Type B pancreatic cell (in vitro differentiated cells): Measurements from ENCODE around the gene MOSPD3. TPM values are rescaled to one million over a fixed set of nuclear protein-coding genes. Genes with fewer than 3 reads are reported as not detected.

ENCODE experiments used
- DNase-seq: peaks from one replicate; pipeline ENCODE4 v3.0.0; 2021; ENCODE audit warnings: mixed read lengths; ENCODE audit not compliant: unreplicated experiment; ENCODE audit errors: extremely low spot score
- H3K27ac Mint-ChIP-seq: 2 replicates; pipeline ENCODE4 v1.8.0; 2021; ENCODE audit warnings: mild to moderate bottlenecking, mixed read lengths
- H3K27me3 Mint-ChIP-seq: 2 replicates; pipeline ENCODE4 v1.8.0; 2021; ENCODE audit warnings: mixed read lengths
- H3K36me3 Mint-ChIP-seq: 2 replicates; pipeline ENCODE4 v1.8.0; 2021; ENCODE audit warnings: mixed read lengths
- H3K4me1 Mint-ChIP-seq: one replicate; pipeline ENCODE4 v1.8.0; 2021; ENCODE audit warnings: mixed read lengths; ENCODE audit not compliant: unreplicated experiment
- H3K4me3 Mint-ChIP-seq: 2 replicates; pipeline ENCODE4 v1.8.0; 2021; ENCODE audit warnings: mild to moderate bottlenecking, mixed read lengths
- H3K9me3 Mint-ChIP-seq: 2 replicates; pipeline ENCODE4 v1.8.0; 2021; ENCODE audit warnings: mixed read lengths
- CTCF ChIP-seq: fragments of 200-600 bp; sonication (generic); conservative IDR thresholded peaks from 2 replicates; pipeline ENCODE4 v1.5.0; 2021; ENCODE audit warnings: antibody characterized with exemption, mild to moderate bottlenecking
- total RNA-seq: library from RNA; stranded (reverse); gene quantifications from 2 replicates; pipeline ENCODE4 v1.2.1, GENCODE V29; 2021; ENCODE audit warnings: low replicate concordance

The MOSPD3 gene
- total RNA-seq, 1 donor from 2014 or later: 28.3 TPM

DNA sequence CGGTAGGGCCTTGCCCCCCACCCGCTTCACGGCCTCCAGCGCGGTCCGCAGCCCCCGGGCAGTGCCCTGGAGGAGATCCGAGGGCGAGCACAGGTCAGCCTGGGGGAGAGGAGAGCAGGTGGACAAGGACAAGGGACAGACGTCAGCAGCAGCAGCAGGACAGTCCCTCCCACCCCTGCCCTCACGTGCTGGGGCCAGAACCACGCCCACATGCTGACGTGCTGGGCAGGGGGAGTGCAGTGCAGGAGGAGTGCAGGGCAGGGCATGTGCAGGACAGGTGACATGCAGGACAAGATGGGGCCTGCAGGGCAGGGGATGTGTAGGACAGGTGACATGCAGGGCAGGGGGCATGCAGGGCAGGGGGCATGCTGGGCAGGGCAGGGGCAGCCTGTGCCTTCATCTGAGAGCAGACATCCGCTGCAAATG lies 37.1 kb upstream of the MOSPD3 start:
- no peaks in the 10 kb centered on the region for H3K36me3 Mint-ChIP-seq
- no peaks in the 10 kb centered on the region for H3K27me3 Mint-ChIP-seq
- DNase-seq: peak; percentile 68
- H3K9me3 Mint-ChIP-seq: no peaks in the 10 kb centered on the region
- H3K4me1 Mint-ChIP-seq: peaks cover 8% of the 10 kb centered on the region
- TF ChIP-seq CTCF: no peak
- no peak overlapping the region for H3K27ac Mint-ChIP-seq
- no peak overlapping the region for H3K4me3 Mint-ChIP-seq

GRCh38 chr7:100575746-100576383 lies 36.5 kb upstream of the MOSPD3 start:
- TF ChIP-seq CTCF: no peak
- no peak overlapping the region for H3K27ac Mint-ChIP-seq
- no peak for DNase-seq
- H3K36me3 Mint-ChIP-seq: no peaks in the 10 kb centered on the region
- H3K4me3 Mint-ChIP-seq: no peak overlapping the region
- no peaks in the 10 kb centered on the region for H3K9me3 Mint-ChIP-seq
- no peaks in the 10 kb centered on the region for H3K27me3 Mint-ChIP-seq
- peaks cover 8% of the 10 kb centered on the region for H3K4me1 Mint-ChIP-seq

GRCh38 chr7:100576384-100576993 lies 35.9 kb upstream of the MOSPD3 start:
- DNase-seq: no peak
- Mint-ChIP-seq H3K9me3 (no peaks in the 10 kb centered on the region), H3K4me3 (no peak overlapping the region), H3K4me1 (peaks cover 8% of the 10 kb centered on the region), H3K27me3 (no peaks in the 10 kb centered on the region), H3K36me3 (no peaks in the 10 kb centered on the region), H3K27ac (no peak overlapping the region)
- TF ChIP-seq CTCF: no peak

- TF ChIP-seq CTCF: no peak
- no peak for DNase-seq
- no peaks in the 10 kb centered on the region for H3K27me3 Mint-ChIP-seq
- no peak overlapping the region for H3K27ac Mint-ChIP-seq
- no peaks in the 10 kb centered on the region for H3K36me3 Mint-ChIP-seq
- H3K9me3 Mint-ChIP-seq: no peaks in the 10 kb centered on the region
- H3K4me3 Mint-ChIP-seq: no peak overlapping the region
- H3K4me1 Mint-ChIP-seq: peaks cover 4% of the 10 kb centered on the region
Observed at GRCh38 chr7:100577103-100577502, 35.2 kb upstream of the MOSPD3 start.

GRCh38 chr7:100577507-100577906 lies 34.8 kb upstream of the MOSPD3 start:
- DNase-seq: no peak
- H3K27ac Mint-ChIP-seq: no peak overlapping the region
- no peaks in the 10 kb centered on the region for H3K9me3 Mint-ChIP-seq
- no peaks in the 10 kb centered on the region for H3K27me3 Mint-ChIP-seq
- H3K4me3 Mint-ChIP-seq: no peak overlapping the region
- H3K36me3 Mint-ChIP-seq: no peaks in the 10 kb centered on the region
- no peak for TF ChIP-seq CTCF
- peaks cover under 1% of the 10 kb centered on the region for H3K4me1 Mint-ChIP-seq
